Activated CD4-positive, alpha-beta memory T cell treated with anti-CD3 and anti-CD28 coated beads for 36 hours (primary cell): ENCODE measurements around the gene LPAR4. TPM values are rescaled to one million over a fixed set of nuclear protein-coding genes. Genes with fewer than 3 reads are reported as not detected.
"Not testable (repeated sequence)": the region's sequence is repeated elsewhere in the genome, so short reads cannot be mapped to it uniquely, and the experiment has no call there.

Source experiments
- CTCF ChIA-PET: fragments of 350-600 bp; sonication (Branson Sonifier 250); formaldehyde crosslinking; loops from one replicate; lab custom pipeline; 2021; ENCODE audit warnings: antibody characterized with exemption, inconsistent platforms; lab: Charles Lee
- POLR2A ChIA-PET: fragments of 350-600 bp; sonication (Branson Sonifier 250); formaldehyde crosslinking; loops from one replicate; lab custom pipeline; 2021; ENCODE audit warnings: antibody characterized with exemption; lab: Charles Lee
- DNase-seq: peaks from one replicate; pipeline ENCODE4 v3.0.0-alpha.2; 2020
- H3K27ac Mint-ChIP-seq: one replicate; pipeline ENCODE4 v1.8.0; 2021; ENCODE audit warnings: mixed read lengths
- H3K27me3 Mint-ChIP-seq: one replicate; pipeline ENCODE4 v1.8.0; 2021; ENCODE audit warnings: mixed read lengths
- H3K36me3 Mint-ChIP-seq: one replicate; pipeline ENCODE4 v1.8.0; 2021; ENCODE audit warnings: mixed read lengths
- H3K4me1 Mint-ChIP-seq: one replicate; pipeline ENCODE4 v1.8.0; 2021; ENCODE audit warnings: low read depth, mixed read lengths
- H3K4me3 Mint-ChIP-seq: one replicate; pipeline ENCODE4 v1.8.0; 2021; ENCODE audit warnings: mild to moderate bottlenecking, mixed read lengths
- H3K9me3 Mint-ChIP-seq: one replicate; pipeline ENCODE4 v1.8.0; 2021; ENCODE audit warnings: mixed read lengths
- intact Hi-C: fragments of 100-400 bp; cut with micrococcal nuclease; formaldehyde crosslinking; loops from one replicate; pipeline ENCODE4 v1.15.1; 2023
- total RNA-seq, 2 experiments: library from RNA; stranded (reverse); gene quantifications; one replicate each; pipeline ENCODE4 v1.2.3, GENCODE V29; 2021

Gene LPAR4
- total RNA-seq, 2 experiments from 2014 or later, result not detected

GRCh38 chrX:78769101-78769755, 21.7 kb downstream of the LPAR4 start:
- Mint-ChIP-seq H3K4me3 (no peak overlapping the region), H3K27ac (no peak overlapping the region), H3K36me3 (no peaks in the 10 kb centered on the region), H3K9me3 (no peaks in the 10 kb centered on the region), H3K4me1 (no peaks in the 10 kb centered on the region), H3K27me3 (no peaks in the 10 kb centered on the region)
- CTCF ChIA-PET, result no interaction called here
- intact Hi-C loops, result no loop called here
- POLR2A ChIA-PET, result no interaction called here
- no peak for DNase-seq

GRCh38 chrX:78769946-78770345, 22.4 kb downstream of the LPAR4 start:
- intact Hi-C loops, result no loop called here
- Mint-ChIP-seq H3K27me3 (no peaks in the 10 kb centered on the region), H3K27ac (no peak overlapping the region), H3K36me3 (no peaks in the 10 kb centered on the region), H3K9me3 (no peaks in the 10 kb centered on the region), H3K4me1 (no peaks in the 10 kb centered on the region), H3K4me3 (no peak overlapping the region)
- no peak for DNase-seq
- ChIA-PET POLR2A (no interaction called here), CTCF (no interaction called here)

- Mint-ChIP-seq H3K27ac (no peak overlapping the region), H3K4me3 (no peak overlapping the region), H3K36me3 (peaks cover 4% of the 10 kb centered on the region), H3K27me3 (no peaks in the 10 kb centered on the region), H3K9me3 (peaks cover 5% of the 10 kb centered on the region), H3K4me1 (peaks cover 3% of the 10 kb centered on the region)
- CTCF ChIA-PET, result no interaction called here
- intact Hi-C loops, result no loop called here
- POLR2A ChIA-PET, result no interaction called here
- no peak for DNase-seq
Measured at GRCh38 chrX:78796916-78797315, 49.4 kb downstream of the LPAR4 start.

- Mint-ChIP-seq H3K9me3 (peaks cover 10% of the 10 kb centered on the region), H3K4me3 (no peak overlapping the region), H3K4me1 (peaks cover 3% of the 10 kb centered on the region), H3K27me3 (no peaks in the 10 kb centered on the region), H3K36me3 (peaks cover 4% of the 10 kb centered on the region), H3K27ac (no peak overlapping the region)
- CTCF ChIA-PET, result no interaction called here
- no peak for DNase-seq
- intact Hi-C loops, result no loop called here
- POLR2A ChIA-PET, result no interaction called here
Measured at GRCh38 chrX:78800114-78800513, 52.6 kb downstream of the LPAR4 start.

GRCh38 chrX:78800694-78801093, 53.2 kb downstream of the LPAR4 start:
- no peak for DNase-seq
- ChIA-PET POLR2A (no interaction called here), CTCF (no interaction called here)
- H3K4me3 Mint-ChIP-seq, result no peak overlapping the region
- H3K27ac Mint-ChIP-seq, result no peak overlapping the region
- intact Hi-C loops, result no loop called here
- H3K4me1 Mint-ChIP-seq, result peaks cover 3% of the 10 kb centered on the region
- no peaks in the 10 kb centered on the region for H3K27me3 Mint-ChIP-seq
- H3K36me3 Mint-ChIP-seq, result peaks cover 4% of the 10 kb centered on the region
- peaks cover 10% of the 10 kb centered on the region for H3K9me3 Mint-ChIP-seq

- DNase-seq, result no peak
- no peak overlapping the region for H3K4me3 Mint-ChIP-seq
- peaks cover 10% of the 10 kb centered on the region for H3K9me3 Mint-ChIP-seq
- H3K27me3 Mint-ChIP-seq, result no peaks in the 10 kb centered on the region
- POLR2A ChIA-PET, result no interaction called here
- peaks cover 4% of the 10 kb centered on the region for H3K36me3 Mint-ChIP-seq
- intact Hi-C loops, result no loop called here
- CTCF ChIA-PET, result no interaction called here
- H3K27ac Mint-ChIP-seq, result no peak overlapping the region
- H3K4me1 Mint-ChIP-seq, result peaks cover 3% of the 10 kb centered on the region
Measured at GRCh38 chrX:78801522-78801921, 54.0 kb downstream of the LPAR4 start.

- POLR2A ChIA-PET, result interaction anchor here (0.6 kb wide), 1 partner anchor 412 kb away, joined by 3 read pairs; no protein-coding TSS in a partner anchor
- H3K27ac Mint-ChIP-seq, result not testable (repeated sequence)
Measured at GRCh38 chrX:78802526-78802925, 55.0 kb downstream of the LPAR4 start.

More at GRCh38 chrX:78802526-78802925, 55.0 kb downstream of the LPAR4 start:
- H3K36me3 Mint-ChIP-seq, H3K4me1 Mint-ChIP-seq, H3K4me3 Mint-ChIP-seq, H3K27me3 Mint-ChIP-seq, H3K9me3 Mint-ChIP-seq, DNase-seq, CTCF ChIA-PET, intact Hi-C loops: not testable (repeated sequence)

Other genes with a start within 250 kb of the LPAR4 start
- not detected for gene RTL3, start 88.4 kb upstream of the LPAR4 start, total RNA-seq
- gene P2RY10, start 197.7 kb downstream of the LPAR4 start, total RNA-seq, result 10 to 100 TPM; 38.8 to 39.3 TPM